ENCODE data around the gene PLIN4. TPM values are rescaled to one million over a fixed set of nuclear protein-coding genes. Genes with fewer than 3 reads are reported as not detected.

The PLIN4 gene
- total RNA-seq, 2 experiments from 2014 or later: 0.13 to 0.32 TPM

GRCh38 chr19:4453232-4454179, 64.8 kb downstream of the PLIN4 start:
- no peaks in the 10 kb centered on the region; the same call in 1 of the 2 replicates for H4K20me1 ChIP-seq (ENCODE audit: insufficient read depth, low read length)
- no peaks in the 10 kb centered on the region for H3K9me3 ChIP-seq (ENCODE audit: low read length)
- H2AFZ ChIP-seq (ENCODE audit: low read length): no peak overlapping the region
- BruUV-seq (replicated peaks): no TSS peak
- ChIA-PET POLR2A (interaction anchor here (0.6 kb wide), 1 partner anchor 1271 kb away, joined by 3 read pairs; no protein-coding TSS in a partner anchor), CTCF (ENCODE audit: unreplicated experiment) (no interaction called here)
- no peak for DNase-seq (ENCODE audit: low spot score)
- peaks cover 39% of the 10 kb centered on the region for H3K36me3 ChIP-seq (ENCODE audit: insufficient read depth, low read length)
- no peak overlapping the region for H3K4me3 ChIP-seq (ENCODE audit: low read depth, low read length, poor library complexity, severe bottlenecking)
- peaks cover 11% of the 10 kb centered on the region; the same call in 1 of the 2 replicates for H3K79me2 ChIP-seq (ENCODE audit: insufficient read depth, low read depth, low read length)
- peaks cover 15% of the 10 kb centered on the region for H3K4me1 ChIP-seq (ENCODE audit: insufficient read depth, low read length, poor library complexity, severe bottlenecking)
- H3K27ac ChIP-seq (ENCODE audit: low read depth, low read length, poor library complexity, severe bottlenecking): no peak overlapping the region
- intact Hi-C loops (cut with micrococcal nuclease; ENCODE audit: unreplicated experiment): no loop called here
- H3K4me2 ChIP-seq (ENCODE audit: low read length): no peak overlapping the region
- TF ChIP-seq EZH2phosphoT487 (IDR thresholded peaks at IDR 0.05; ENCODE audit: borderline replicate concordance, low read depth, low read length) (no peak), CTCF (conservative IDR thresholded peaks at IDR 0.05; ENCODE audit: low read length) (no peak)
- H3K9me2 ChIP-seq (ENCODE audit: insufficient read depth, low read length): no peaks in the 10 kb centered on the region

- no peaks in the 10 kb centered on the region; the same call in 1 of the 2 replicates for H4K20me1 ChIP-seq (ENCODE audit: insufficient read depth, low read length)
- intact Hi-C loops (cut with micrococcal nuclease; ENCODE audit: unreplicated experiment): no loop called here
- H3K9me3 ChIP-seq (ENCODE audit: low read length): no peaks in the 10 kb centered on the region
- no peak for DNase-seq (ENCODE audit: low spot score)
- H3K4me1 ChIP-seq (ENCODE audit: insufficient read depth, low read length, poor library complexity, severe bottlenecking): peaks cover 15% of the 10 kb centered on the region
- ChIA-PET CTCF (ENCODE audit: unreplicated experiment) (no interaction called here), POLR2A (no interaction called here)
- H3K4me3 ChIP-seq (ENCODE audit: low read depth, low read length, poor library complexity, severe bottlenecking): no peak overlapping the region
- TF ChIP-seq CTCF (conservative IDR thresholded peaks at IDR 0.05; ENCODE audit: low read length): no peak
- no peak for TF ChIP-seq EZH2phosphoT487 (IDR thresholded peaks at IDR 0.05; ENCODE audit: borderline replicate concordance, low read depth, low read length)
- H3K9me2 ChIP-seq (ENCODE audit: insufficient read depth, low read length): no peaks in the 10 kb centered on the region
- H3K36me3 ChIP-seq (ENCODE audit: insufficient read depth, low read length): peaks cover 50% of the 10 kb centered on the region
- H3K79me2 ChIP-seq (ENCODE audit: insufficient read depth, low read depth, low read length): peaks cover 11% of the 10 kb centered on the region; the same call in 1 of the 2 replicates
- no peak overlapping the region for H3K27ac ChIP-seq (ENCODE audit: low read depth, low read length, poor library complexity, severe bottlenecking)
- no peak overlapping the region for H2AFZ ChIP-seq (ENCODE audit: low read length)
- BruUV-seq (replicated peaks): no TSS peak
- H3K4me2 ChIP-seq (ENCODE audit: low read length): no peak overlapping the region
Measured at GRCh38 chr19:4452230-4452990, 65.9 kb downstream of the PLIN4 start.

Other genes starting within 250 kb of the PLIN4 start
- not detected in 2 replicates for gene SHD, start 239.2 kb downstream of the PLIN4 start, total RNA-seq (2014; rRNA removed; shearing (Covaris generic))
- gene SHD, start 239.2 kb downstream of the PLIN4 start, total RNA-seq (2022): not detected in 2 replicates
- gene TMIGD2, start 216.1 kb downstream of the PLIN4 start, total RNA-seq (2014; rRNA removed; shearing (Covaris generic)): 2.7 and 6.2 TPM in 2 replicates
- gene TMIGD2, start 216.1 kb downstream of the PLIN4 start, total RNA-seq (2022): 0.44 and 0.59 TPM in 2 replicates
- 19.8 and 20.2 TPM in 2 replicates for gene FSD1, start 213.9 kb downstream of the PLIN4 start, total RNA-seq (2014; rRNA removed; shearing (Covaris generic))
- gene FSD1, start 213.9 kb downstream of the PLIN4 start, total RNA-seq (2022): 21.9 and 23.2 TPM in 2 replicates
- gene STAP2, start 179.7 kb downstream of the PLIN4 start, total RNA-seq (2014; rRNA removed; shearing (Covaris generic)): 0.13 and 1.3 TPM in 2 replicates
- 0.57 and 1.2 TPM in 2 replicates for gene STAP2, start 179.7 kb downstream of the PLIN4 start, total RNA-seq (2022)
- gene MPND, start 174.9 kb downstream of the PLIN4 start, total RNA-seq (2014; rRNA removed; shearing (Covaris generic)): 6.7 and 7.2 TPM in 2 replicates
- gene MPND, start 174.9 kb downstream of the PLIN4 start, total RNA-seq (2022): 19.1 and 19.5 TPM in 2 replicates
- 24.3 and 33.2 TPM in 2 replicates for gene SH3GL1, start 117.9 kb downstream of the PLIN4 start, total RNA-seq (2014; rRNA removed; shearing (Covaris generic))
- 38.9 and 39.0 TPM in 2 replicates for gene SH3GL1, start 117.9 kb downstream of the PLIN4 start, total RNA-seq (2022)
- gene CHAF1A, start 115.8 kb downstream of the PLIN4 start, total RNA-seq (2014; rRNA removed; shearing (Covaris generic)): 107 and 108 TPM in 2 replicates
- gene CHAF1A, start 115.8 kb downstream of the PLIN4 start, total RNA-seq (2022): 119 and 128 TPM in 2 replicates
- 42.3 and 43.5 TPM in 2 replicates for gene UBXN6, start 60.7 kb downstream of the PLIN4 start, total RNA-seq (2014; rRNA removed; shearing (Covaris generic))
- gene UBXN6, start 60.7 kb downstream of the PLIN4 start, total RNA-seq (2022): 51.9 and 57.0 TPM in 2 replicates
- gene HDGFL2, start 46.2 kb downstream of the PLIN4 start, total RNA-seq (2014; rRNA removed; shearing (Covaris generic)): 54.5 and 79.9 TPM in 2 replicates
- gene HDGFL2, start 46.2 kb downstream of the PLIN4 start, total RNA-seq (2022): 77.3 and 85.9 TPM in 2 replicates
- 0.67 and 0.85 TPM in 2 replicates for gene PLIN5, start 16.7 kb upstream of the PLIN4 start, total RNA-seq (2014; rRNA removed; shearing (Covaris generic))
- 1.9 and 2.2 TPM in 2 replicates for gene PLIN5, start 16.7 kb upstream of the PLIN4 start, total RNA-seq (2022)
- 0.67 and 1.6 TPM in 2 replicates for gene LRG1, start 21.6 kb upstream of the PLIN4 start, total RNA-seq (2014; rRNA removed; shearing (Covaris generic))
- 1.8 and 1.9 TPM in 2 replicates for gene LRG1, start 21.6 kb upstream of the PLIN4 start, total RNA-seq (2022)
- 0.05 TPM in 1 of 2 replicates, not detected in the other for gene SEMA6B, start 41.2 kb upstream of the PLIN4 start, total RNA-seq (2014; rRNA removed; shearing (Covaris generic))
- gene SEMA6B, start 41.2 kb upstream of the PLIN4 start, total RNA-seq (2022): not detected in 2 replicates
- 9.0 and 10.0 TPM in 2 replicates for gene TNFAIP8L1, start 121.0 kb upstream of the PLIN4 start, total RNA-seq (2014; rRNA removed; shearing (Covaris generic))
- gene TNFAIP8L1, start 121.0 kb upstream of the PLIN4 start, total RNA-seq (2022): 22.7 and 24.3 TPM in 2 replicates
- gene MYDGF, start 151.9 kb upstream of the PLIN4 start, total RNA-seq (2014; rRNA removed; shearing (Covaris generic)): 73.3 and 76.0 TPM in 2 replicates
- 65.0 and 77.3 TPM in 2 replicates for gene MYDGF, start 151.9 kb upstream of the PLIN4 start, total RNA-seq (2022)
- gene DPP9, start 205.4 kb upstream of the PLIN4 start, total RNA-seq (2014; rRNA removed; shearing (Covaris generic)): 25.5 and 40.2 TPM in 2 replicates
- 56.7 and 63.8 TPM in 2 replicates for gene DPP9, start 205.4 kb upstream of the PLIN4 start, total RNA-seq (2022)